GM08714 (cell line): Measurements from ENCODE around the gene HDGFL2.

ENCODE experiments used
- H3K4me3 ChIP-seq: fragments of 200-500 bp; sonication (Bioruptor generic); 2 replicates; pipeline ENCODE4 v1.5.1; 2014; ENCODE audit warnings: mild to moderate bottlenecking, low read length, inconsistent platforms
- ZNF274 ChIP-seq: IDR thresholded peaks from 2 replicates; pipeline ENCODE4 v1.6.1; 2012; ENCODE audit warnings: mild to moderate bottlenecking, low read depth, low read length

Gene HDGFL2

GRCh38 chr19:4473011-4473762, 1.1 kb downstream of the HDGFL2 start:
- TF ChIP-seq ZNF274, result no peak
- peak overlapping the region; percentile 95 for H3K4me3 ChIP-seq

GRCh38 chr19:4473763-4474513, 1.8 kb downstream of the HDGFL2 start:
- no peak for TF ChIP-seq ZNF274

DNA sequence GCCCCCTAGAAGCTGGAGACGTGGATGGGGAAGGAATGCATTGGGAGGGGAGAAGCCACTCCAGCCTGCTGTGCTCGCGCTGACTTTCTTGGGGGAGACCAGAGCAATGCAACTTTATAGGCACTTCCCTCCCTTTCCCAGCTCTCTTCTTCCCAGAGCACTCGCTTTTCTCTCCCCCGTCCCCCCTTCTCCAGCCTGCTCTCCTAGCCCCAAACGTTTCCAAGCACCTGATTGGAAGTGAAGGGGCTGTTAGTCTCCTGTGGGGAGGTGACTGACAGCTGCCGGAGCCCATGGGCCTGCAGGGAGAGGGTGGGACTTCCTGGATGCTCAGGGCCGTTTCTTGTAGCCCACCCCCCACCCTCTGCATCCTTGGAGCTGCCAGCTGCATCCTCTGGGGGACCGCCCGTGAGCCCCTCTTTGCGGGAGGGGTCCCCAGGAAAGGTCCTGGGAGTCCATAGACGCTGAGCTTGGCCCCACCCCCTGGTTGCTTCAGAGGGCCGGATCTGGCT, 2.5 kb downstream of the HDGFL2 start:
- H3K4me3 ChIP-seq, result peak overlapping the region; percentile 58; the same call in 1 of the 2 replicates
- TF ChIP-seq ZNF274, result no peak

More at GRCh38 chr19:4473763-4474513, 1.8 kb downstream of the HDGFL2 start:
- peak overlapping the region; percentile 58 for H3K4me3 ChIP-seq

- no peak overlapping the region for H3K4me3 ChIP-seq
- no peak for TF ChIP-seq ZNF274
These were observed 5.1 kb downstream of the HDGFL2 start for GRCh38 chr19:4477034-4477801.

DNA sequence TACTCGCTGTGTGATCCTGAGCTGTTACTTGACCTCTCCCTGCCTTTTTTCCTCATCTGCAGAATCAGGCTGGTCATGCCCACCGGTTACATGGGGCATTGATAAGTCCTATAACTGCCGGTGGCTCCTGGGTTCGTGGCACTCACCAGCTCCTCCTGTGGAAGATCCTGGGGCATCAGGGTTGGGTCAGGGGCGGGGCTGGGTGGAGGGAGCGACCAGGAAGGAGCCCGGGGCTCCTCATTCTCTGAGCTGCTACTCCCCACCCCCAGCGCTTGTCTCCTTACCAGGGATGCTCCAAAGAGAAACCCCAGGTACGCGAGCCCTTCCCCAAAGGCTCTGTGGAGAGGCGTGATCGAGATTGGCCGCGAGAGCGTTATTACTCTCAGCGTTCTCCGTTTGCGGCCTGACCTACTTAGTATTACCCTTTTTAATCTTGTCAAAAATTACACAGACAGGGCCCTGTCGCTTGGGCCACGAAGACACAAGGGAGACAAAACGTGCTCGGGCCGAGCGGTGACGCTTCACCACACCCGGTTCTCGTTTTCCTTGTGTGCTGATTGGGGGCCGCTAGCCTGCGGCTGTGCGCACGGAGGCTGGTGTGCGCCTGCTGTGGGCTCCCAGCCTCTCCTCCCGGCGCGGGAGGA, 10.7 kb downstream of the HDGFL2 start:
- H3K4me3 ChIP-seq, result no peak overlapping the region
- no peak for TF ChIP-seq ZNF274

DNA sequence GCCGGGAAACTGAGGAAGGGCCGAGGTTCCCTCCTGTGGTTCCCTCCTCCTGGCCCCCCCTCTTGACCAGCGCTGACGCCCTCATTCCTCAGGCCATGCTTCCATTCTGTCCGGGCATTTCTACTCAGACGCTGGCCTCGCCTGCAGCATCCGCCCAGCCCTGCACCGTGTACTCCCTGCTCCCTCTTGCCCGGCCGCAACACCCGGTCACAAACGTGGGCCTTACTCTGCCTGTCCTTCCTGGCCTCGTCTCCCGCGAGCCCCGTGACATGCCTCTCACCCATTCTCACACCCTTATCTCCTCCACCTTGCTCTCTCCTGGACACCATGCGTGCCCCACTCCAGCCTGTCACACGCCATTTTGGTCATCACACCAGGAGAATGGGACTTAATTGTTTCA, 11.3 kb downstream of the HDGFL2 start:
- no peak for TF ChIP-seq ZNF274

GRCh38 chr19:4487572-4487971, 15.5 kb downstream of the HDGFL2 start:
- no peak overlapping the region for H3K4me3 ChIP-seq
- no peak for TF ChIP-seq ZNF274

More for the DNA sequence above, 11.3 kb downstream of the HDGFL2 start:
- no peak overlapping the region for H3K4me3 ChIP-seq

DNA sequence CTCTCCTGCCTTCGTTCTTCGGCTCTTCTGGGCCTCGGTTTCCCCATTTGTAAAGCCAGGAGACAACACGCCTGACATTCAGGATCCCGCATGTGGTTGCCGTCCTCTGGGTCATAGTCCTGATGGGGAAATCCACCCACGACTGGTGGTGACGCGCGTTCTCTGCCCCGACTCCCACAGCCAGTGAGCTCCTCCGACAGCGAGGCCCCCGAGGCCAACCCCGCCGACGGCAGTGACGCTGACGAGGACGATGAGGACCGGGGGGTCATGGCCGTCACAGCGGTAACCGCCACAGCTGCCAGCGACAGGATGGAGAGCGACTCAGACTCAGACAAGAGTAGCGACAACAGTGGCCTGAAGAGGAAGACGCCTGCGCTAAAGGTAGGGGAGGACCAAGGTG, 16.4 kb downstream of the HDGFL2 start:
- no peak for TF ChIP-seq ZNF274

DNA sequence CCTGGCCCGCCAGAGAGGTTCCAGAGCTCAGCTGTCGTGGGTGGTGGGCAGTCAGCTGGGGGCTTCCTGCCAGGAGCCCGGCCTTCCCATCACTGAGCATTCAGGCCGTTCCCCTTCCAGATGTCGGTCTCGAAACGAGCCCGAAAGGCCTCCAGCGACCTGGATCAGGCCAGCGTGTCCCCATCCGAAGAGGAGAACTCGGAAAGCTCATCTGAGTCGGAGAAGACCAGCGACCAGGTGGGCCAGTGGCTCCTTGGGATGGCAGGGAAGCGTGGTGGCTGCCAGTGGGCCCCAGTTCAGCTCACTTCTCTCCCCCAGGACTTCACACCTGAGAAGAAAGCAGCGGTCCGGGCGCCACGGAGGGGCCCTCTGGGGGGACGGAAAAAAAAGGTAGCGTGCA, 19.3 kb downstream of the HDGFL2 start:
- H3K4me3 ChIP-seq, result no peak overlapping the region
- TF ChIP-seq ZNF274, result no peak

More for the DNA sequence above, 16.4 kb downstream of the HDGFL2 start:
- H3K4me3 ChIP-seq, result no peak overlapping the region

GRCh38 chr19:4492337-4493103, 20.4 kb downstream of the HDGFL2 start:
- no peak for TF ChIP-seq ZNF274
- no peak overlapping the region for H3K4me3 ChIP-seq

DNA sequence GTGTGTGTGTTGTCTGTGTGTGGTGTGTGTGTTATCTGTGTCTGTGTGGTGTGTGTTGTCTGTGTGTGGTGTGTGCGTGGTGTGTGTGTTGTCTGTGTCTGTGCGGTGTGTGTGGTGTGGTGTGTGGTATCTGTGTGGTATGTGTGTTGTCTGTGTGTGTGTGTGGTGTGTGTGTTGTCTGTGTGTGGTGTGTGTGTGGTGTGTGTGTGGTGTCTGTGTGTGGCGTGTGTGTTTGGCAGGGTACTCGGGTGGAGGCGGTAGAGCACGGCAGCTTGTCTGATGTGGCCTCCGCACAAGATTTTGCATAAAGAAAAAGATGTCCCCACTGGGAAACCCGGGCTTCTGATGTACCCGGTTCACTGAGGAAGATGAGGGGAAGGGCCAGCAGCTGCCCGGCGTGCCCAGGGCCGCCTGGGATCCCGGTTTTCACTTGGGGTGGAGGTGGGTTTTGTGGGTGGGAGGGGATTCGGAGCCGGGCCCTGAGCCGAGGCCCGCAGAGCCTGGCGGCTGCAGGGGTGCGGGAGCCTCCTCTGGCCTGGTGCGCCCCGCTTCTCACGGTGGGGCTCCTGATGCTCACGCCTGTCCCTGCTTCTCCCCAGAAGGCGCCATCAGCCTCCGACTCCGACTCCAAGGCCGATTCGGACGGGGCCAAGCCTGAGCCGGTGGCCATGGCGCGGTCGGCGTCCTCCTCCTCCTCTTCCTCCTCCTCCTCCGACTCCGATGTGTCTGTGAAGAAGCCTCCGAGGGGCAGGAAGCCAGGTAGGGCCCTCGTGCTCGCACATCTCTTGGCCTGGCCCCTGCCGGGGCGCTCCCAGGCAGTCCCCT, 21.2 kb downstream of the HDGFL2 start:
- TF ChIP-seq ZNF274, result no peak
- H3K4me3 ChIP-seq, result no peak overlapping the region

DNA sequence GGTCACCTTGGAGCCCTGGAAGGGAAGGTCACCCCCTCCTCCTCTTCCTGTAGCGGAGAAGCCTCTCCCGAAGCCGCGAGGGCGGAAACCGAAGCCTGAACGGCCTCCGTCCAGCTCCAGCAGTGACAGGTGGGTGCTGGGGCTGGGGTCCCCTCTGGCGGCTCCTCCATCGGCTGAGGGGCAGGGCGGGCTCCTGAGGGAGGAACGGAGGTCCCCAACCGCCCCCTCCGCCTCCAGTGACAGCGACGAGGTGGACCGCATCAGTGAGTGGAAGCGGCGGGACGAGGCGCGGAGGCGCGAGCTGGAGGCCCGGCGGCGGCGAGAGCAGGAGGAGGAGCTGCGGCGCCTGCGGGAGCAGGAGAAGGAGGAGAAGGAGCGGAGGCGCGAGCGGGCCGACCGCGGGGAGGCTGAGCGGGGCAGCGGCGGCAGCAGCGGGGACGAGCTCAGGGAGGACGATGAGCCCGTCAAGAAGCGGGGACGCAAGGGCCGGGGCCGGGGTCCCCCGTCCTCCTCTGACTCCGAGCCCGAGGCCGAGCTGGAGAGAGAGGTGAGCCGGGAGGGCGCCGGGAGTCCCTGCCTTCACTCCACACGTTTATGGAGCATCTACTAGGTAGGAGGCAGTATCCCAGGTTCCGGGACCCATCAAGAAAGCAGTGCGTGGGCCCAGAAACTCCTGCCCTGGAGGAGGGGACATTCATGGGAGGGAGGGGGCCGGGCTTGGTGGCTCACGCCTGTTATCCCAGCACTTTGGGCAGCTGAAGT, 22.0 kb downstream of the HDGFL2 start:
- no peak overlapping the region for H3K4me3 ChIP-seq
- TF ChIP-seq ZNF274, result no peak

- no peak overlapping the region for H3K4me3 ChIP-seq
- no peak for TF ChIP-seq ZNF274
These were observed 22.6 kb downstream of the HDGFL2 start for GRCh38 chr19:4494691-4495064.
